Measurements from ENCODE around the gene LDLRAD4.

The LDLRAD4 gene

GRCh38 chr18:13495961-13496360 is 277.4 kb downstream of the LDLRAD4 start:
- H3K27ac ChIP-seq: no peak overlapping the region
- no peaks in the 10 kb centered on the region for H3K36me3 ChIP-seq (ENCODE audit: insufficient read depth)
- H3K27me3 ChIP-seq (ENCODE audit: insufficient read depth, low read depth): no peaks in the 10 kb centered on the region
- H4K20me1 ChIP-seq (ENCODE audit: insufficient read depth): no peaks in the 10 kb centered on the region
- no peaks in the 10 kb centered on the region for H3K4me1 ChIP-seq (ENCODE audit: low read depth, poor library complexity, severe bottlenecking)
- no peaks in the 10 kb centered on the region for H3K79me2 ChIP-seq (ENCODE audit: insufficient read depth, low read depth)
- H3K9ac ChIP-seq: no peak overlapping the region
- H2AFZ ChIP-seq (ENCODE audit: low read depth): no peak overlapping the region
- H3K4me2 ChIP-seq: no peak overlapping the region
- TF ChIP-seq CTCF (conservative IDR thresholded peaks at IDR 0.05; ENCODE audit: low read depth, low read length): no peak
- H3K4me3 ChIP-seq (IDR thresholded peaks at IDR 0.05; ENCODE audit: insufficient read depth, low read depth, low read length): no peak overlapping the region

- no peaks in the 10 kb centered on the region for H3K79me2 ChIP-seq (ENCODE audit: insufficient read depth, low read depth)
- no peak overlapping the region for H3K4me3 ChIP-seq (IDR thresholded peaks at IDR 0.05; ENCODE audit: insufficient read depth, low read depth, low read length)
- no peaks in the 10 kb centered on the region for H3K27me3 ChIP-seq (ENCODE audit: insufficient read depth, low read depth)
- no peak overlapping the region for H3K27ac ChIP-seq
- no peaks in the 10 kb centered on the region for H3K36me3 ChIP-seq (ENCODE audit: insufficient read depth)
- H3K4me1 ChIP-seq (ENCODE audit: low read depth, poor library complexity, severe bottlenecking): no peaks in the 10 kb centered on the region
- no peaks in the 10 kb centered on the region for H4K20me1 ChIP-seq (ENCODE audit: insufficient read depth)
- no peak overlapping the region for H3K4me2 ChIP-seq
- TF ChIP-seq CTCF (conservative IDR thresholded peaks at IDR 0.05; ENCODE audit: low read depth, low read length): no peak
- H2AFZ ChIP-seq (ENCODE audit: low read depth): no peak overlapping the region
- no peak overlapping the region for H3K9ac ChIP-seq
These were observed 278.2 kb downstream of the LDLRAD4 start for GRCh38 chr18:13496691-13497281.

- H3K4me1 ChIP-seq (ENCODE audit: low read depth, poor library complexity, severe bottlenecking): no peaks in the 10 kb centered on the region
- TF ChIP-seq CTCF (conservative IDR thresholded peaks at IDR 0.05; ENCODE audit: low read depth, low read length): no peak
- no peak overlapping the region for H3K4me2 ChIP-seq
- no peaks in the 10 kb centered on the region for H3K36me3 ChIP-seq (ENCODE audit: insufficient read depth)
- no peak overlapping the region for H3K4me3 ChIP-seq (IDR thresholded peaks at IDR 0.05; ENCODE audit: insufficient read depth, low read depth, low read length)
- no peaks in the 10 kb centered on the region for H3K27me3 ChIP-seq (ENCODE audit: insufficient read depth, low read depth)
- no peaks in the 10 kb centered on the region for H4K20me1 ChIP-seq (ENCODE audit: insufficient read depth)
- H2AFZ ChIP-seq (ENCODE audit: low read depth): no peak overlapping the region
- no peak overlapping the region for H3K9ac ChIP-seq
- H3K79me2 ChIP-seq (ENCODE audit: insufficient read depth, low read depth): no peaks in the 10 kb centered on the region
- no peak overlapping the region for H3K27ac ChIP-seq
These were observed 281.2 kb downstream of the LDLRAD4 start for GRCh38 chr18:13499803-13500202.

- Histone ChIP-seq H3K36me3 (ENCODE audit: insufficient read depth) (no peaks in the 10 kb centered on the region), H3K27ac (no peak overlapping the region)
- TF ChIP-seq CTCF (conservative IDR thresholded peaks at IDR 0.05; ENCODE audit: low read depth, low read length): no peak
These were observed 281.8 kb downstream of the LDLRAD4 start for GRCh38 chr18:13500227-13500865.

More at GRCh38 chr18:13500227-13500865, 281.8 kb downstream of the LDLRAD4 start:
- no peaks in the 10 kb centered on the region for H3K79me2 ChIP-seq (ENCODE audit: insufficient read depth, low read depth)
- H3K4me3 ChIP-seq (IDR thresholded peaks at IDR 0.05; ENCODE audit: insufficient read depth, low read depth, low read length): no peak overlapping the region
- no peak overlapping the region for H3K4me2 ChIP-seq
- no peaks in the 10 kb centered on the region for H3K4me1 ChIP-seq (ENCODE audit: low read depth, poor library complexity, severe bottlenecking)
- H4K20me1 ChIP-seq (ENCODE audit: insufficient read depth): no peaks in the 10 kb centered on the region
- no peaks in the 10 kb centered on the region for H3K27me3 ChIP-seq (ENCODE audit: insufficient read depth, low read depth)
- no peak overlapping the region for H2AFZ ChIP-seq (ENCODE audit: low read depth)
- H3K9ac ChIP-seq: no peak overlapping the region
